Prostate gland (tissue), 2 donors: ENCODE results near the gene ORC3.

Source experiments
- POLR2A ChIP-seq: fragments of 450-650 bp; IDR thresholded peaks from one replicate; pipeline ENCODE4 v1.6.1; 2016; ENCODE audit warnings: antibody characterized with exemption, mild to moderate bottlenecking
- POLR2AphosphoS5 ChIP-seq: sonication (generic); formaldehyde crosslinking; IDR thresholded peaks from one replicate; pipeline ENCODE4 v1.6.1; 2017; ENCODE audit warnings: antibody characterized with exemption
- TF ChIP-seq, protein P1 (sequence below), 4 experiments: fragments of 200-600 bp in 2 of 4; fragments of 450-650 bp in 2 of 4; sonication (generic) in 2 of 4; IDR thresholded peaks; 1 replicate in 3 of 4; 2 replicates in 1 of 4; pipeline ENCODE4 v1.5.1; 2016 to 2019; ENCODE audit warnings: antibody characterized with exemption in 4 of 4, mild to moderate bottlenecking in 2 of 4, moderate library complexity in 2 of 4

DNA sequence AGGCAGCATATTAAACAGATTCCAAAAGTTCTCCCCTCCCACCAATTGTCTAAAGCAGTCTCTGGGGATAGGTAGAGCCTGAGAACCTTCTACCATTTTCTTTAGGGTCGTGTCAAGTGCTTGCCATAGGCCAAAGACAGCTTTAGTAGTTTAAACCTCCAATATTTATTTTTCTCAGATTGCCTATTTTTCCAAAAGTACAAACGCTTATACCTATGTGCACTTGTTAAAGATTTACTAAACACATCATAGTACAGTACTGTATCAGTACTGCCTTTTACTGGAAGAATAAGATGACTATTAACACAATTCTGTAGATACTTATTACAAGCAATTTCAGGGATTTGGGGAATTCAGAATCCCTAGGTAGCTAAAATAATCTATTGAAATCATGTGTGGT is 82.7 kb downstream of the ORC3 start:
- TF ChIP-seq, protein P1, sequence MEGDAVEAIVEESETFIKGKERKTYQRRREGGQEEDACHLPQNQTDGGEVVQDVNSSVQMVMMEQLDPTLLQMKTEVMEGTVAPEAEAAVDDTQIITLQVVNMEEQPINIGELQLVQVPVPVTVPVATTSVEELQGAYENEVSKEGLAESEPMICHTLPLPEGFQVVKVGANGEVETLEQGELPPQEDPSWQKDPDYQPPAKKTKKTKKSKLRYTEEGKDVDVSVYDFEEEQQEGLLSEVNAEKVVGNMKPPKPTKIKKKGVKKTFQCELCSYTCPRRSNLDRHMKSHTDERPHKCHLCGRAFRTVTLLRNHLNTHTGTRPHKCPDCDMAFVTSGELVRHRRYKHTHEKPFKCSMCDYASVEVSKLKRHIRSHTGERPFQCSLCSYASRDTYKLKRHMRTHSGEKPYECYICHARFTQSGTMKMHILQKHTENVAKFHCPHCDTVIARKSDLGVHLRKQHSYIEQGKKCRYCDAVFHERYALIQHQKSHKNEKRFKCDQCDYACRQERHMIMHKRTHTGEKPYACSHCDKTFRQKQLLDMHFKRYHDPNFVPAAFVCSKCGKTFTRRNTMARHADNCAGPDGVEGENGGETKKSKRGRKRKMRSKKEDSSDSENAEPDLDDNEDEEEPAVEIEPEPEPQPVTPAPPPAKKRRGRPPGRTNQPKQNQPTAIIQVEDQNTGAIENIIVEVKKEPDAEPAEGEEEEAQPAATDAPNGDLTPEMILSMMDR (IDR thresholded peaks at IDR 0.05) = no peak
- TF ChIP-seq POLR2A (no peak), POLR2AphosphoS5 (no peak)
